ENCODE measurements around the gene SLC34A3. TPM values are rescaled to one million over a fixed set of nuclear protein-coding genes. Genes with fewer than 3 reads are reported as not detected.

Gene SLC34A3
- total RNA-seq, 1 donor from 2014 or later: not detected

DNA sequence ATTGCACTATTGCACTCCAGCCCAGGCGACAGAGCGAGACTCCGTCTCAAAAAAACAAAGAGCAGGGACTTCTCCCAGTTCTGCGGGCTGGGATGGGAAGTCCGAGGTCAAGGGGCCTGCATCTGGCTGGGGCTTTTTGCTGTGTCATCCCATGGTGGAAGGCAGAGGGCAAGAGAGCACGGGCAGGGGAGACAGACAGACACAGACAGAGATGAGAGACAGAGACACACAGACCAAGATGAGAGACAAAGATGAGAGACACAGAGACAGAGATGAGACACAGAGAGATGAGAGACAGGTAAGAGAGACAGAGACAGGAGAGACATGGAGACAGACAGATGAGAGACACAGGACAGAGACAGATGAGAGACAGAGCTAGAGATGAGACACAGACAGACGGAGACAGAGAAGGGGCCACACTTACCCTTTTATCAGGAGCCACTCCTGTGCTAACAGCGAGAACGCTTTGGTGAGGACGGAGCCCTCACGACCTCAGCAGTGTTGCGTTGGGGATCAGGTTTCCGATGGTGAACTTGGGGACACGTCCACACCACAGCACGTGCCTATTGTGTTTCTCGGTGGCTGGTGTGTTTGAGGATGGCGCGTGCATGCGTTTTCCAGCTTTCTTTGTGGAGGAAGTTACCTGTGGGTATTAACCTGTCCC is 38.0 kb downstream of the SLC34A3 start:
- H3K36me3 Mint-ChIP-seq (ENCODE audit: unreplicated experiment): peaks cover 18% of the 10 kb centered on the region
- peak overlapping the region; percentile 49 for H3K27ac Mint-ChIP-seq (ENCODE audit: unreplicated experiment)
- no peak overlapping the region for H3K4me3 Mint-ChIP-seq (ENCODE audit: unreplicated experiment)
- TF ChIP-seq, protein P1, sequence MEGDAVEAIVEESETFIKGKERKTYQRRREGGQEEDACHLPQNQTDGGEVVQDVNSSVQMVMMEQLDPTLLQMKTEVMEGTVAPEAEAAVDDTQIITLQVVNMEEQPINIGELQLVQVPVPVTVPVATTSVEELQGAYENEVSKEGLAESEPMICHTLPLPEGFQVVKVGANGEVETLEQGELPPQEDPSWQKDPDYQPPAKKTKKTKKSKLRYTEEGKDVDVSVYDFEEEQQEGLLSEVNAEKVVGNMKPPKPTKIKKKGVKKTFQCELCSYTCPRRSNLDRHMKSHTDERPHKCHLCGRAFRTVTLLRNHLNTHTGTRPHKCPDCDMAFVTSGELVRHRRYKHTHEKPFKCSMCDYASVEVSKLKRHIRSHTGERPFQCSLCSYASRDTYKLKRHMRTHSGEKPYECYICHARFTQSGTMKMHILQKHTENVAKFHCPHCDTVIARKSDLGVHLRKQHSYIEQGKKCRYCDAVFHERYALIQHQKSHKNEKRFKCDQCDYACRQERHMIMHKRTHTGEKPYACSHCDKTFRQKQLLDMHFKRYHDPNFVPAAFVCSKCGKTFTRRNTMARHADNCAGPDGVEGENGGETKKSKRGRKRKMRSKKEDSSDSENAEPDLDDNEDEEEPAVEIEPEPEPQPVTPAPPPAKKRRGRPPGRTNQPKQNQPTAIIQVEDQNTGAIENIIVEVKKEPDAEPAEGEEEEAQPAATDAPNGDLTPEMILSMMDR (IDR thresholded peaks at IDR 0.05): no peak
- no peak for DNase-seq (ENCODE audit: extremely low spot score, unreplicated experiment)
- H3K9me3 Mint-ChIP-seq (ENCODE audit: unreplicated experiment): no peaks in the 10 kb centered on the region
- no peaks in the 10 kb centered on the region for H3K27me3 Mint-ChIP-seq (ENCODE audit: unreplicated experiment)
- peaks cover 10% of the 10 kb centered on the region for H3K4me1 Mint-ChIP-seq (ENCODE audit: unreplicated experiment)

DNA sequence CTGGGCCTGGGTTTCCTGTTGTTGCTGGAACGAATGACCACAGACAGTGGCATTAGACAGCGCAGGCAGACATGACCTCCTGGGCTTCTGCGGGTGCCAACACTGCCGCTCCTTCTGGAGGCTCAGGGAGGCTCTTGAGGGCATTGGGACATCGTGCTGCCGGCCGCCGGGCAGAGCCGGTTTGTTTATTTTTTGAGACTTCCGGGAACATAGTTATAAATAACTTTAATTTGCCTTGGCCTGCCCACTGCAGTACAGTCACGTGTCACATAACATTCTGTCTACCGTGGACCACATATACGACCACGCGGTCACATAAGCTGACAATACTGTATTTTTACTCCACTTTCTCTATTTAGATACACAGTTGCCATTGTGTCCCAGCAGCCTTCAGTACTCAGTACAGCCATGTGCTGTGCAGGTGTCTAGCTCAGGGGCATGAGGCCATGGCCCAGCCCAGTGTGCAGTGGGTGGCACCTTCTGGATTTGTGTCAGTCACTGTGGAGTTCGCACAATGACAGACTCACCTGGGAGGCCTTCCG is 38.6 kb downstream of the SLC34A3 start:
- TF ChIP-seq, protein P1 (IDR thresholded peaks at IDR 0.05): no peak
- Mint-ChIP-seq H3K4me1 (ENCODE audit: unreplicated experiment) (peaks cover 11% of the 10 kb centered on the region), H3K36me3 (ENCODE audit: unreplicated experiment) (peaks cover 13% of the 10 kb centered on the region), H3K27me3 (ENCODE audit: unreplicated experiment) (no peaks in the 10 kb centered on the region), H3K4me3 (ENCODE audit: unreplicated experiment) (no peak overlapping the region), H3K27ac (ENCODE audit: unreplicated experiment) (peak overlapping the region; percentile 49), H3K9me3 (ENCODE audit: unreplicated experiment) (no peaks in the 10 kb centered on the region)
- DNase-seq (ENCODE audit: extremely low spot score, unreplicated experiment): no peak

DNA sequence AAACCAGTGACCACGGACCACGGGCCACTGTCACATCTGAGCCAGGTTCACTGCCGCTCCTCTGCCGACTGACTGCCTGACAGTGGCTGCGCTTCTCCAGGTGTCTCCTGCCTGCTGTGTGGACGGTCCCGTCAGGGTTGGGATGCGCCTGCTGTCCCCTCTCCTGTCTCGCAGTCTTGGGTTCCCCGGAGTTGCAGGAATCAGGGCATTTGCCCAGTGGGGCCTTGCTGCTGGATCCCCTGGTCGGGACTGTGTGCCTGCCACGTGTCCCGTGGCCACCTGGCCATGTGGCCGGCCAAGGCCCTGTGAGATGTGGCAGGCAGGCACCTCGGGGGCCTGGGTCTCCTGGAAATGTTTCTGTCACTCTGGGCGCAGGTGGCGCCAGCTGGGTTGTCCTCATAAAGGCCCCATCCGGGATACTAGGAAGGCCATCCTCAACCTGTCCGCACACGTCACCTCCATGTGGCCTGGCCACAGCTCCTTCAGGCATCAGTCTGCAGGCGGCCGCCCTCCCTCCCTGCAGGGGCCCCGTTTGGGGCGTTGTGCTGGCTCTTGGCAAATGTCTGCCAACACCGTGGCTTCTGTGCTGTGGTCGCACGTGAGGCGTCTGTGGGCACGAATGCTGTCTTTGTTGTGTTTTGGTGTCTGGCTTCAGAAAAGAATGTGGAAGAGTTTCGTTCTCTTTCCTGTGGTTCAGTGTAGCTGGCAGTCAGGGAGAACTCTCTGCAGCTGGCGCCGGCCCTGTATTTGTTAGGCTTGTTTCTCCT is 40.4 kb downstream of the SLC34A3 start:
- Mint-ChIP-seq H3K36me3 (ENCODE audit: unreplicated experiment) (peaks cover 13% of the 10 kb centered on the region), H3K27ac (ENCODE audit: unreplicated experiment) (no peak overlapping the region), H3K4me3 (ENCODE audit: unreplicated experiment) (no peak overlapping the region), H3K4me1 (ENCODE audit: unreplicated experiment) (peaks cover 24% of the 10 kb centered on the region), H3K9me3 (ENCODE audit: unreplicated experiment) (no peaks in the 10 kb centered on the region), H3K27me3 (ENCODE audit: unreplicated experiment) (no peaks in the 10 kb centered on the region)
- TF ChIP-seq, protein P1 (IDR thresholded peaks at IDR 0.05): no peak
- DNase-seq (ENCODE audit: extremely low spot score, unreplicated experiment): no peak

DNA sequence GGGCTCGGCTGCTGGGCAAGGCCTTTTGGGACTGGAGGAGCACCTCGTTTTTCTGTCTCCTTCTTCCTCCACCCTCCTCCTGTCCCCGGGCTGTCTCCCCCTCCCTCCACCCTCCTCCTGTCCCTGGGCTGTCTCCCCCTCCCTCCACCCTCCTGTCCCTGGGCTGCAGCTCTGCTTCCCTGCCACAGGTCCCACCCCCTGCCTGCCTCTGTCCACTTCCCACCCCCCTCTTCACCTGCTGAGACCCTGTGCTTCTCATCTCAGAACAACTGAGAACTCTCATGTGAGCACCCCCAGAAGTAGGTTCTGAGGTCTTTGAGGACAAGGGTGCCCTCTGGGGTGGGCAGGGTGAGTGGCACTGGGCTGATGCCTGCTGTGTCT is 41.0 kb downstream of the SLC34A3 start:
- no peaks in the 10 kb centered on the region for H3K27me3 Mint-ChIP-seq (ENCODE audit: unreplicated experiment)
- DNase-seq (ENCODE audit: extremely low spot score, unreplicated experiment): no peak

More for the DNA sequence above, 41.0 kb downstream of the SLC34A3 start:
- Mint-ChIP-seq H3K9me3 (ENCODE audit: unreplicated experiment) (no peaks in the 10 kb centered on the region), H3K4me3 (ENCODE audit: unreplicated experiment) (no peak overlapping the region), H3K4me1 (ENCODE audit: unreplicated experiment) (peaks cover 27% of the 10 kb centered on the region), H3K27ac (ENCODE audit: unreplicated experiment) (no peak overlapping the region), H3K36me3 (ENCODE audit: unreplicated experiment) (peaks cover 13% of the 10 kb centered on the region)
- TF ChIP-seq, protein P1 (IDR thresholded peaks at IDR 0.05): no peak

All from osteocyte (in vitro differentiated cells).